Activated B cell treated with CpG ODN at 0.5 μM for 24 hours (primary cell): ENCODE measurements around the gene RASSF3. TPM values are rescaled to one million over a fixed set of nuclear protein-coding genes. Genes with fewer than 3 reads are reported as not detected.

ENCODE experiments used
- ATAC-seq: fragments of 200-7000 bp; cut with Tn5 transposase; one replicate; pipeline ENCODE4 v1.10.0; 2021; ENCODE audit warnings: low read depth, mild to moderate bottlenecking, moderate library complexity
- CTCF ChIA-PET: fragments of 350-600 bp; sonication (Branson Sonifier 250); formaldehyde crosslinking; loops from one replicate; lab custom pipeline; 2021; ENCODE audit warnings: antibody characterized with exemption; lab: Charles Lee
- POLR2A ChIA-PET: fragments of 350-600 bp; sonication (Branson Sonifier 250); formaldehyde crosslinking; loops from one replicate; lab custom pipeline; 2021; ENCODE audit warnings: antibody characterized with exemption; lab: Charles Lee
- DNase-seq: peaks from one replicate; pipeline ENCODE4 v3.0.0; 2022
- H3K27ac Mint-ChIP-seq: one replicate; pipeline ENCODE4 v1.8.0; 2020; ENCODE audit warnings: mixed read lengths
- H3K27me3 Mint-ChIP-seq: one replicate; pipeline ENCODE4 v1.8.0; 2021; ENCODE audit warnings: mixed read lengths
- H3K36me3 Mint-ChIP-seq: one replicate; pipeline ENCODE4 v1.8.0; 2021; ENCODE audit warnings: low read depth, mixed read lengths
- H3K4me1 Mint-ChIP-seq: one replicate; pipeline ENCODE4 v1.8.0; 2021; ENCODE audit warnings: mixed read lengths
- H3K4me3 Mint-ChIP-seq: one replicate; pipeline ENCODE4 v1.8.0; 2020; ENCODE audit warnings: mild to moderate bottlenecking, mixed read lengths
- H3K9me3 Mint-ChIP-seq: one replicate; pipeline ENCODE4 v1.8.0; 2020; ENCODE audit warnings: mixed read lengths
- intact Hi-C: fragments of 100-400 bp; cut with micrococcal nuclease; formaldehyde crosslinking; loops from one replicate; pipeline ENCODE4 v1.15.1; 2024
- total RNA-seq: library from RNA; stranded (reverse); gene quantifications from 2 replicates; pipeline ENCODE4 v1.2.3, GENCODE V29; 2022
- TF ChIP-seq, protein P1 (sequence below): fragments of 200-600 bp; IDR thresholded peaks from one replicate; pipeline ENCODE4 v1.8.0; 2022; ENCODE audit warnings: antibody characterized with exemption, mild to moderate bottlenecking

RASSF3 gene
- total RNA-seq, 1 donor from 2014 or later, result 95.7 TPM

DNA sequence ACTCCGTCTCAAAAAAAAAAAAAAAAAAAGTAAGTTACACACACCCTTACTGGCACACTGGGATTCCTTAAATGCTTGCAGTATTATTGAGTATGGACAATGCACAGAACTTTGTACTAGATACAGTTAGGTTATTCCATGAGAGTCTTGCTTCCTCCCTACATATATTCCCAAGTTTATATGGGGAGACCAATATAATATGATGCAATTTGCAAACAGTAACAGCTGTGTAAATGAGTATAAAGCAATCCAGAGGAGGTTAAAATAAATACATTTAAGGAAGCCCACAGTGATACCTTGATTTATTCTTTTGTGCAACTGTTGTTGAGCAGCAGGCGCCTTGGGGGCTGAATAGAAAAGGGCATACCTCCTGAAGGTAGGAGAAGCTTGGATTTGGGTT is 26.6 kb downstream of the RASSF3 start:
- Mint-ChIP-seq H3K36me3 (peaks cover 53% of the 10 kb centered on the region), H3K9me3 (peaks cover 2% of the 10 kb centered on the region), H3K27ac (no peak overlapping the region), H3K4me1 (peaks cover 81% of the 10 kb centered on the region), H3K4me3 (no peak overlapping the region), H3K27me3 (no peaks in the 10 kb centered on the region)
- intact Hi-C loops, result no loop called here
- CTCF ChIA-PET, result no interaction called here
- TF ChIP-seq, protein P1, sequence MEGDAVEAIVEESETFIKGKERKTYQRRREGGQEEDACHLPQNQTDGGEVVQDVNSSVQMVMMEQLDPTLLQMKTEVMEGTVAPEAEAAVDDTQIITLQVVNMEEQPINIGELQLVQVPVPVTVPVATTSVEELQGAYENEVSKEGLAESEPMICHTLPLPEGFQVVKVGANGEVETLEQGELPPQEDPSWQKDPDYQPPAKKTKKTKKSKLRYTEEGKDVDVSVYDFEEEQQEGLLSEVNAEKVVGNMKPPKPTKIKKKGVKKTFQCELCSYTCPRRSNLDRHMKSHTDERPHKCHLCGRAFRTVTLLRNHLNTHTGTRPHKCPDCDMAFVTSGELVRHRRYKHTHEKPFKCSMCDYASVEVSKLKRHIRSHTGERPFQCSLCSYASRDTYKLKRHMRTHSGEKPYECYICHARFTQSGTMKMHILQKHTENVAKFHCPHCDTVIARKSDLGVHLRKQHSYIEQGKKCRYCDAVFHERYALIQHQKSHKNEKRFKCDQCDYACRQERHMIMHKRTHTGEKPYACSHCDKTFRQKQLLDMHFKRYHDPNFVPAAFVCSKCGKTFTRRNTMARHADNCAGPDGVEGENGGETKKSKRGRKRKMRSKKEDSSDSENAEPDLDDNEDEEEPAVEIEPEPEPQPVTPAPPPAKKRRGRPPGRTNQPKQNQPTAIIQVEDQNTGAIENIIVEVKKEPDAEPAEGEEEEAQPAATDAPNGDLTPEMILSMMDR, result no peak
- no peak for DNase-seq
- POLR2A ChIA-PET, result no interaction called here
- no peak for ATAC-seq

DNA sequence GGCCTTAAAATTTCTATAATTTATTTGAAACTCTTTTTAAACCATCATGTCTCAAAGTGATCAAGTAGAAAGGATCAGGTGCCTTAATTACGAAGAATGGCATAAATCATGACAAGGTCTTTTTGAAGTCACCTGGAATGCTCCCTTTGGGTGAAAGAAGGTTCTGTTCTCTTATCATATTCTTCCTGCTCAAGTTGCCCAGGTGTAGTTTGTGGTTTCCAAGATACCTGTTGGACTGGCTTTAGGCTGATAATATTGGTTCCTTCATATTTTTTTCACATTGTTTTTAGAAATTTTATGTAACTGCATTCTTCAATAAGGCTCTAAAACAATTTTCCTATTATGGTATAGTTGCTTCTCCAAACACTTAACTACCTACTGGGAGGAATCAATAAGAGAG is 29.2 kb downstream of the RASSF3 start:
- TF ChIP-seq, protein P1, result no peak
- H3K4me1 Mint-ChIP-seq, result peaks cover 76% of the 10 kb centered on the region
- H3K4me3 Mint-ChIP-seq, result no peak overlapping the region
- H3K27ac Mint-ChIP-seq, result no peak overlapping the region
- ChIA-PET POLR2A (no interaction called here), CTCF (no interaction called here)
- H3K27me3 Mint-ChIP-seq, result no peaks in the 10 kb centered on the region
- H3K36me3 Mint-ChIP-seq, result peaks cover 38% of the 10 kb centered on the region
- no peaks in the 10 kb centered on the region for H3K9me3 Mint-ChIP-seq
- intact Hi-C loops, result no loop called here
- ATAC-seq (no peak), DNase-seq (no peak)

DNA sequence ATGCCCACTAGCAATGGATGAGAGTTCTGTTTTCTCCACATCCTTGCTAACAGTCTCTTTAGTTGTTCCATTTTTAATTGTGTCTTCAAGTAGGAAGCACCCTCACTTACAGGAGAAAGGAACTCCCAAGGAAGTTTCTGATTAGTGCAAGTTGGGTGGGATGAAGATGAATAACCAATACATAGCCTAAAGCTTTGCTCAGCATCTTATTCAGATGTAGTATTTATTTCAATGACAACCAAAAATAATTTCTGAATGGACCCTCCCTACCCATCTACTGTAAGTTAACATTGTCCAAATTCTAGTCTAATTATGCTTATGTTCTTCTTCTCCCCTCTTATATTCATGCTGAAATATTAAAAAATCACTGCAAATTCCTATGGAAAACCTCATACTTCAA is 36.0 kb downstream of the RASSF3 start:
- H3K4me3 Mint-ChIP-seq, result no peak overlapping the region
- peaks cover 74% of the 10 kb centered on the region for H3K4me1 Mint-ChIP-seq
- CTCF ChIA-PET, result no interaction called here
- intact Hi-C loops, result no loop called here
- no peak for DNase-seq
- POLR2A ChIA-PET, result no interaction called here
- H3K27ac Mint-ChIP-seq, result peak overlapping the region; percentile 18
- peaks cover 25% of the 10 kb centered on the region for H3K36me3 Mint-ChIP-seq
- H3K27me3 Mint-ChIP-seq, result no peaks in the 10 kb centered on the region
- no peak for ATAC-seq
- TF ChIP-seq, protein P1, result no peak
- H3K9me3 Mint-ChIP-seq, result no peaks in the 10 kb centered on the region

DNA sequence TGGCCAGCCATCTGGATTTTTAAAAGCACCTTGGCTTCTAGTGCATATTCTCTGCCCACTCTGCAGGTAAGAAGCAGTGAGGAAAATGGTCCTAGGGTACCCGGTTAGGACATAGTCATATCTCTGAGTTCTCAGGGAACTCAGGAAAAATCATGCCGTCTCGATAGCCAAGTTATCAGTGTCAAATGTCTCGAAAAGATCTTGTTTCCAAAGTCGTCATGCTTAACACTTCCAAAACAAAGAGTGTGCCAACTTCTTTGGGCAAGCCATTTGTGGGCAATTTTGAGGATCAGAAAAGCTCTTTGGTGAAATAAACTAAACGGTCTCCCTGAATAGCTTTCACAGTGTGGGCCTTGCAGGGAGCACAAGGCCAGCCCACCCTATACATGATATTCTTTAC is 39.2 kb downstream of the RASSF3 start:
- Mint-ChIP-seq H3K4me1 (peaks cover 75% of the 10 kb centered on the region), H3K27ac (no peak overlapping the region), H3K4me3 (no peak overlapping the region), H3K9me3 (no peaks in the 10 kb centered on the region), H3K36me3 (peaks cover 20% of the 10 kb centered on the region), H3K27me3 (no peaks in the 10 kb centered on the region)
- CTCF ChIA-PET, result no interaction called here
- POLR2A ChIA-PET, result interaction anchor here (0.9 kb wide), 1 partner anchor 36 kb away, joined by 3 read pairs; no protein-coding TSS in a partner anchor
- DNase-seq, result no peak
- TF ChIP-seq, protein P1, result no peak
- intact Hi-C loops, result no loop called here
- ATAC-seq, result no peak

DNA sequence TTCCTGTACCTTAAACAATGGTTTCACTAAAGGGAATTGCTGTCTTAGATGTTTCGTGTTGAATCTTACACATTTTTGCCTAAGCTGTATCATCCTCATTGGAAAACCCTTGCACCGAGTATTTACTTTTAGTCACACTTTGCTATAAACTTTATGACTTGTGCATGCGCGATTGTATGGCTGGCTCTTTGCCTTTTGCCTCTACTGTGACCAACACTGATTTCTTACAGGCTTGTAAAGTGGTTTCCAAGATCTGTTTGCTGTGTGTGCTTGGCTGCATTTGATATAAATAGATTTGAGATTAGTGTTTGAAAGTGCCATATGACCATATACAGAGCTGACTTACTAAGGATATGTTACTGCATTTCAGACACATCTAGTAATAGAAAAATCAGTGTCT is 40.5 kb downstream of the RASSF3 start:
- POLR2A ChIA-PET, result interaction anchor here (0.7 to 1.1 kb wide), 2 partner anchors 14 to 25 kb away, joined by 4 to 6 read pairs; no protein-coding TSS in a partner anchor
- ATAC-seq (no peak), DNase-seq (no peak)
- H3K27me3 Mint-ChIP-seq, result no peaks in the 10 kb centered on the region
- peaks cover 71% of the 10 kb centered on the region for H3K4me1 Mint-ChIP-seq
- TF ChIP-seq, protein P1, result no peak
- intact Hi-C loops, result loop anchor here (2.0 kb wide), 1 partner anchor 70 kb away; no protein-coding TSS in a partner anchor
- no peak overlapping the region for H3K27ac Mint-ChIP-seq
- no peak overlapping the region for H3K4me3 Mint-ChIP-seq
- H3K9me3 Mint-ChIP-seq, result no peaks in the 10 kb centered on the region
- CTCF ChIA-PET, result no interaction called here
- H3K36me3 Mint-ChIP-seq, result peaks cover 25% of the 10 kb centered on the region
